ENCODE measurements around the gene MINDY4B. TPM values are rescaled to one million over a fixed set of nuclear protein-coding genes. Genes with fewer than 3 reads are reported as not detected.

MINDY4B gene
- total and polyA plus RNA-seq, 10 of the 15 experiments (the other 5 are each of a cell fraction or from before 2014, with no cell fraction given) = not detected

DNA sequence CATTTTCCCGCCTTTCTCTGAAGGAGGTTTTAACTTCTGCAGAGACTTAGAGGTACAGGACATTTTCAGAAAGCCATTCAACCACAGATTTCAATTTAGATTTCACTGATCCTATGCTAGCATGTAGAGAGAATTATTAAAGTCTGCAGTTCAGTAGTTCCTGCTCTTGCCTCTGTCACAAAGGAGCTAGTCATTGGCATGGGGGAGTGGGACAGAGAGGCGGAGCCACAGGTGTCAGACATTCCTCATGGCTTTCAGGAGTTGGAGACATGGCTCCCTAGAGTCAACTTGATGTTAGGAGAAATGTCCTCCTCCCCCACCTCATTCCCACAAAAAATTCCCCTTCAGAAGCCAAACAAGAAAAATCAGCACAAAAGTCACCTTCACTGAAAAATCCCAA is 76.2 kb downstream of the MINDY4B start (continued):
- TF ChIP-seq SMC3 (IDR thresholded peaks at IDR 0.05; ENCODE audit: borderline replicate concordance, low read length) (no peak), CREB1 (IDR thresholded peaks at IDR 0.05; ENCODE audit: low read depth) (no peak), SUPT20H (IDR thresholded peaks at IDR 0.05; ENCODE audit: borderline replicate concordance, control insufficient read depth, low read depth, low read length) (no peak), SPI1 (IDR thresholded peaks at IDR 0.05; ENCODE audit: borderline replicate concordance, insufficient read depth, low read depth, low read length) (no peak)

DNA sequence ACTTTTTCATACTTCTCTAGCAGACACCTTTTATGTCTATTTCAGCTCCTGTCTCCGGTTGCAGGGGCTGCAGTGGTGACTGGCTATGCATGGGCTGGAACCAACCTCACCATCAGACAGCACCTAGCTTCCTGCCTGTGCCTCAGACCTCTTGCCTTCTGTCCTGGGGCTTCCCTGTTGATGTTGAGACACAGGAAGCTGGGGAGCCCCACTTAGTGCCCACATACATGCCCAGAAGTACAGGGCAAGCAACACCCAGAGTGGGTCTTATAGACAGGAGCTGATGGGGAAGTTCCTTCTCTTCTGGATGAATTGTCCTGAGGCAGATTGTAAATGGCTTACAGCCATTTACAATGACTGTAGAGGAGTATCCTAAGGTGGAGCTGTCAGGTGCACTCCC is 77.0 kb downstream of the MINDY4B start:
- Histone ChIP-seq H3K4me3 (no peak overlapping the region), H3K9me3 (replicated peaks; ENCODE audit: control insufficient read depth, insufficient read depth, low read length) (no peaks in the 10 kb centered on the region), H3K27ac (ENCODE audit: control insufficient read depth, insufficient read depth) (no peak overlapping the region), H3K9ac (ENCODE audit: control insufficient read depth, insufficient read depth, low read length) (no peak overlapping the region), H3K36me3 (ENCODE audit: control insufficient read depth in 2 of 2, insufficient read depth in 2 of 2, low read length in 1 of 2) (no peaks in the 10 kb centered on the region), H3K27me3 (replicated peaks in 1 of 2; ENCODE audit: control insufficient read depth in 2 of 2, insufficient read depth in 2 of 2, low read length in 1 of 2) (no peaks in the 10 kb centered on the region), H2AFZ (ENCODE audit: control insufficient read depth, low read depth, low read length) (no peak overlapping the region), H4K20me1 (ENCODE audit: control insufficient read depth, insufficient read depth) (peaks cover 3% of the 10 kb centered on the region; the same call in 1 of the 2 replicates), H3K4me1 (ENCODE audit: control insufficient read depth, insufficient read depth, low read length) (no peaks in the 10 kb centered on the region), H3K4me2 (ENCODE audit: control insufficient read depth, insufficient read depth) (no peak overlapping the region), H3K79me2 (ENCODE audit: control insufficient read depth, insufficient read depth, low read length) (no peaks in the 10 kb centered on the region)
- ChIA-PET POLR2A (no interaction called here), RAD21 (ENCODE audit: unreplicated experiment) (no interaction called here), CTCF (interaction anchor here (1.3 to 5.1 kb wide), 3 partner anchors 9 to 107 kb away, joined by 3 to 19 read pairs (median 7); no protein-coding TSS in a partner anchor), SMC1A (ENCODE audit: uncharacterized antibody, unreplicated experiment) (no interaction called here)
- TF ChIP-seq ZNF217 (IDR thresholded peaks at IDR 0.05) (no peak), ZSCAN29 (IDR thresholded peaks at IDR 0.05) (no peak), EZH2 (IDR thresholded peaks at IDR 0.05; ENCODE audit: borderline replicate concordance, control insufficient read depth, low read depth, low read length) (no peak), ASH2L (IDR thresholded peaks at IDR 0.05; ENCODE audit: borderline replicate concordance, low read depth) (no peak), ESRRA (IDR thresholded peaks at IDR 0.05; ENCODE audit: low read length) (no peak), CHD2 (IDR thresholded peaks at IDR 0.05; ENCODE audit: borderline replicate concordance, low read depth, low read length) (no peak), LARP7 (IDR thresholded peaks at IDR 0.05) (no peak), SMC3 (IDR thresholded peaks at IDR 0.05; ENCODE audit: borderline replicate concordance, low read length) (no peak), MTA3 (IDR thresholded peaks at IDR 0.05; ENCODE audit: borderline replicate concordance, low read length) (no peak), SIN3A (IDR thresholded peaks at IDR 0.05; ENCODE audit: low read depth, low read length) (no peak), SRF (IDR thresholded peaks at IDR 0.05; ENCODE audit: low read depth in 2 of 2, low read length in 2 of 2) (no peak), SIX5 (IDR thresholded peaks at IDR 0.05; ENCODE audit: low read depth, low read length, severe bottlenecking) (no peak), RB1 (IDR thresholded peaks at IDR 0.05; ENCODE audit: borderline replicate concordance) (no peak), SREBF2 (IDR thresholded peaks at IDR 0.05; ENCODE audit: low read length) (no peak), GABPA (IDR thresholded peaks at IDR 0.05; ENCODE audit: low read depth) (no peak), YY1 (IDR thresholded peaks at IDR 0.05; ENCODE audit: low read depth, low read length) (no peak), MYB (IDR thresholded peaks at IDR 0.05; ENCODE audit: borderline replicate concordance, low read depth, low read length) (no peak), MEF2B (IDR thresholded peaks at IDR 0.05; ENCODE audit: partially characterized antibody, poor library complexity, severe bottlenecking) (no peak)
- TF ChIP-seq, protein P1, sequence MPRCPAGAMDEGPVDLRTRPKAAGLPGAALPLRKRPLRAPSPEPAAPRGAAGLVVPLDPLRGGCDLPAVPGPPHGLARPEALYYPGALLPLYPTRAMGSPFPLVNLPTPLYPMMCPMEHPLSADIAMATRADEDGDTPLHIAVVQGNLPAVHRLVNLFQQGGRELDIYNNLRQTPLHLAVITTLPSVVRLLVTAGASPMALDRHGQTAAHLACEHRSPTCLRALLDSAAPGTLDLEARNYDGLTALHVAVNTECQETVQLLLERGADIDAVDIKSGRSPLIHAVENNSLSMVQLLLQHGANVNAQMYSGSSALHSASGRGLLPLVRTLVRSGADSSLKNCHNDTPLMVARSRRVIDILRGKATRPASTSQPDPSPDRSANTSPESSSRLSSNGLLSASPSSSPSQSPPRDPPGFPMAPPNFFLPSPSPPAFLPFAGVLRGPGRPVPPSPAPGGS (IDR thresholded peaks at IDR 0.05; ENCODE audit: borderline replicate concordance, insufficient read depth, low read depth, low read length, poor library complexity, severe bottlenecking) = no peak
- intact Hi-C loops (cut with micrococcal nuclease; ENCODE audit: unreplicated experiment) = no loop called here
- in situ Hi-C loops (cut with MboI) = no loop called here
- 0% methylated on average over 1 of the region's 1 CpG for WGBS (ENCODE audit: insufficient coverage, insufficient replicate concordance, low lambda C conversion rate, missing lambda C conversion rate)
- DNase-seq (ENCODE audit: low read depth, low spot score) = no peak
- no TSS peak for BruUV-seq (replicated peaks)
- no peak for FAIRE-seq
- ATAC-seq = no peak

Measured in GM12878 (cell line).